ENCODE results near the gene PRDM16. TPM values are rescaled to one million over a fixed set of nuclear protein-coding genes. Genes with fewer than 3 reads are reported as not detected.

PRDM16 gene
- total RNA-seq, 1 experiment from 2014 or later = 0.17 TPM

- peaks cover 15% of the 10 kb centered on the region for H3K27me3 Mint-ChIP-seq (ENCODE audit: low read depth)
- Histone ChIP-seq H3K9me3 (ENCODE audit: control insufficient read depth, low read depth, low read length) (no peaks in the 10 kb centered on the region), H3K56ac (ENCODE audit: insufficient read length, low read depth, low read length) (no peak overlapping the region), H3K27me3 (ENCODE audit: insufficient read depth, low read length) (no peaks in the 10 kb centered on the region; the same call in 1 of the 2 replicates), H3K4me2 (ENCODE audit: insufficient read depth, insufficient read length, low read length) (no peak overlapping the region), H2BK12ac (ENCODE audit: insufficient read length, low read depth, low read length) (no peak overlapping the region), H2BK5ac (ENCODE audit: insufficient read length, low read length) (no peak overlapping the region), H4K5ac (ENCODE audit: insufficient read length, low read depth, low read length) (no peak overlapping the region), H3K23ac (ENCODE audit: insufficient read length, low read depth, low read length) (no peak overlapping the region), H2BK20ac (ENCODE audit: low read depth, low read length, poor library complexity, severe bottlenecking) (no peak overlapping the region), H4K91ac (ENCODE audit: insufficient read length, low read depth, low read length) (no peak overlapping the region), H2AFZ (ENCODE audit: low read length) (no peak overlapping the region), H3K27ac (ENCODE audit: insufficient read length, low read depth, low read length) (no peak overlapping the region), H4K8ac (replicated peaks; ENCODE audit: insufficient read length, low read depth, low read length) (no peak overlapping the region), H2BK15ac (ENCODE audit: low read depth, low read length) (no peak overlapping the region), H2AK5ac (ENCODE audit: insufficient read length, low read length) (no peak overlapping the region), H3K79me2 (ENCODE audit: insufficient read depth, low read length) (no peaks in the 10 kb centered on the region), H3K9ac (ENCODE audit: extremely low read depth, insufficient read length, low read length) (no peak overlapping the region), H3K4me1 (ENCODE audit: insufficient read depth, low read length) (no peaks in the 10 kb centered on the region), H3T11ph (ENCODE audit: low read length) (no peak overlapping the region), H3K14ac (ENCODE audit: insufficient read depth, low read length) (no peak overlapping the region), H4K20me1 (ENCODE audit: control insufficient read depth, insufficient read depth, insufficient read length) (no peaks in the 10 kb centered on the region), H3K23me2 (ENCODE audit: insufficient read length, low read depth, low read length, poor library complexity, severe bottlenecking) (no peaks in the 10 kb centered on the region), H3K18ac (ENCODE audit: insufficient read length, low read depth, low read length) (no peak overlapping the region), H3K4ac (ENCODE audit: low read depth, low read length) (no peak overlapping the region), H3K79me1 (ENCODE audit: insufficient read depth, low read depth, low read length, poor library complexity, severe bottlenecking) (no peaks in the 10 kb centered on the region), H2BK120ac (ENCODE audit: low read depth, low read length, poor library complexity, severe bottlenecking) (no peak overlapping the region)
- H3K36me3 Mint-ChIP-seq (ENCODE audit: insufficient read depth in 1 of 3, low read depth in 3 of 3) = no peaks in the 10 kb centered on the region
- peak overlapping the region in 1 of 3 experiments; percentile 67; a peak in 2 of 7 replicates for H3K27ac Mint-ChIP-seq
- no CpG with 5 or more reads among the region's 5 CpGs for WGBS (ENCODE audit: extremely low coverage, insufficient read length, low lambda C conversion rate)
- H3K9me3 Mint-ChIP-seq = no peaks in the 10 kb centered on the region; a peak in 1 of 5 replicates
- no peak overlapping the region for H3K4me3 Mint-ChIP-seq
- TF ChIP-seq CTCF (conservative IDR thresholded peaks at IDR 0.05) = no peak
- DNase-seq = no peak
- H3K4me1 Mint-ChIP-seq = peaks cover 0 to 5% of the 10 kb centered on the region in 2 experiments; a peak in 2 of 4 replicates
Measured at GRCh38 chr1:3383679-3384078, 314.7 kb downstream of the PRDM16 start.

Measured in H9 (cell line).